ENCODE measurements around the gene ATG4B.
"Not testable (repeated sequence)": the region's sequence is repeated elsewhere in the genome, so short reads cannot be mapped to it uniquely, and the experiment has no call there.

Gene ATG4B

DNA sequence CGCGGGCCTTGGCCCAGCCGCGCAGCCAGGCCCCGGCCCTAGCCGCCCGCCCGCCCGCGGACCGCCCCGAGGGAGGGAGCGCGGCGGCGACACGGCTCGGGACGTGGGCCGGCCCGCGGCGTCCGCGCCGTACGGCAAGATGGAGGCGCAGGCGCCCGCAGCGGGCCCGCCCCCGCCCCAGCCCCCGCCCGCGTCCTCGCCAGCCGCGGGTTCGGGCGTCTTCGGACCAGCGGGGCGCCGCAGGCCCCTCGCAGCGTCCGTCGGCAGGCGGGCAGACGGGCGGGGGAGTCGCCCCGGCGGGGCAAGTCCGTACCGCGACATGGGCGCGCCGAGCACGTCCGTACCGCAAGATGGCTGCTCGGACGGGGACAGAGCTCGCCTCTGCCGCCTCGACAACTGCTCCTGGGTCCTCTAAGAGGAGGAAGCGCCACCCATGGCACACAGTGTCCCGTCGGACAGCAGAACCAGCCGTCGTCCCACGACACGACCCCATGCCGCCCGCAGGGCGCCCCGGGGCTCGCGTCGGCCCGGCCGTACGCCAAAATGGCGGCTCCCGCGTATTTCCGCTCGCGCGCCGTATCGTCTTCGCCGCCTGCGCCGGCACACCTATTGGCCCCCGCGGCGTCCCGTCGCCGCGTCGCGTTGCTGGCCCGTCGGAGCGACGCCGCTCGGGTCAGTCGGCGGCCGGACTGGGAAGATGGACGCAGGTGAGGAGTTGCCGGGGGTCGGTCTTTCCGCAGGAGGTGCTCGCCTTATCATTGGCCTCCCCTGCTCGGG, at the start of gene ATG4B, which contains the start of gene THAP4:
Gene ATG4B (plus strand): TSS at position 676 of the 777 bp plus-strand sequence. CDS start 22 bp downstream, at position 698.
Gene THAP4 (minus strand): TSS at position 141 of the 777 bp plus-strand sequence. CDS start 141 bp downstream, outside the sequence.
- Histone ChIP-seq H3K4me3 (ENCODE audit: low read depth, low read length) (peak within 1 kb of the TSS; percentile 66), H3K27me3 (ENCODE audit: insufficient read depth, low read depth, severe bottlenecking) (no peaks in the 10 kb centered on the region), H3K27ac (peak within 1 kb of the TSS; percentile 97), H3K36me3 (peaks cover 46% of the 10 kb centered on the region), H3K9me3 (ENCODE audit: severe bottlenecking) (no peaks in the 10 kb centered on the region)
- peak; percentile 86 for DNase-seq
- TF ChIP-seq, protein P1, sequence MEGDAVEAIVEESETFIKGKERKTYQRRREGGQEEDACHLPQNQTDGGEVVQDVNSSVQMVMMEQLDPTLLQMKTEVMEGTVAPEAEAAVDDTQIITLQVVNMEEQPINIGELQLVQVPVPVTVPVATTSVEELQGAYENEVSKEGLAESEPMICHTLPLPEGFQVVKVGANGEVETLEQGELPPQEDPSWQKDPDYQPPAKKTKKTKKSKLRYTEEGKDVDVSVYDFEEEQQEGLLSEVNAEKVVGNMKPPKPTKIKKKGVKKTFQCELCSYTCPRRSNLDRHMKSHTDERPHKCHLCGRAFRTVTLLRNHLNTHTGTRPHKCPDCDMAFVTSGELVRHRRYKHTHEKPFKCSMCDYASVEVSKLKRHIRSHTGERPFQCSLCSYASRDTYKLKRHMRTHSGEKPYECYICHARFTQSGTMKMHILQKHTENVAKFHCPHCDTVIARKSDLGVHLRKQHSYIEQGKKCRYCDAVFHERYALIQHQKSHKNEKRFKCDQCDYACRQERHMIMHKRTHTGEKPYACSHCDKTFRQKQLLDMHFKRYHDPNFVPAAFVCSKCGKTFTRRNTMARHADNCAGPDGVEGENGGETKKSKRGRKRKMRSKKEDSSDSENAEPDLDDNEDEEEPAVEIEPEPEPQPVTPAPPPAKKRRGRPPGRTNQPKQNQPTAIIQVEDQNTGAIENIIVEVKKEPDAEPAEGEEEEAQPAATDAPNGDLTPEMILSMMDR (IDR thresholded peaks at IDR 0.05; ENCODE audit: low read depth, low read length) = no peak

DNA sequence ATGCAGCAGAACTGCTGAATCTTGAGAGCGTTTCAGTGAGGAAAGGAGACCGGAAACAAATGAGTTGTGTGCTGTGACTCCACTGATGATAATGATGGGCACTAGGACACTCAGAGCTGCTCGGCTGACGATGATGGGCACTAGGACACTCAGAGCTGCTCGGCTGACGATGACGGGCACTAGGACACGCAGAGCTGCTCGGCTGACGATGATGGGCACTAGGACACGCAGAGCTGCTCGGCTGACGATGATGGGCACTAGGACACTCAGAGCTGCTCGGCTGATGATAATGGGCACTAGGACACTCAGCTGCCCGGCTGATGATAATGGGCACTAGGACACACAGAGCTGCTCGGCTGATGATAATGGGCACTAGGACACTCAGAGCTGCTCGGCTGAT, 47.6 kb upstream of the ATG4B start:
- Histone ChIP-seq H3K9me3 (ENCODE audit: severe bottlenecking) (peaks cover 14% of the 10 kb centered on the region), H3K36me3 (peaks cover 31% of the 10 kb centered on the region)
- not testable (repeated sequence) for H3K4me3 ChIP-seq (ENCODE audit: low read depth, low read length); H3K27ac ChIP-seq; DNase-seq; H3K27me3 ChIP-seq (ENCODE audit: insufficient read depth, low read depth, severe bottlenecking)

DNA sequence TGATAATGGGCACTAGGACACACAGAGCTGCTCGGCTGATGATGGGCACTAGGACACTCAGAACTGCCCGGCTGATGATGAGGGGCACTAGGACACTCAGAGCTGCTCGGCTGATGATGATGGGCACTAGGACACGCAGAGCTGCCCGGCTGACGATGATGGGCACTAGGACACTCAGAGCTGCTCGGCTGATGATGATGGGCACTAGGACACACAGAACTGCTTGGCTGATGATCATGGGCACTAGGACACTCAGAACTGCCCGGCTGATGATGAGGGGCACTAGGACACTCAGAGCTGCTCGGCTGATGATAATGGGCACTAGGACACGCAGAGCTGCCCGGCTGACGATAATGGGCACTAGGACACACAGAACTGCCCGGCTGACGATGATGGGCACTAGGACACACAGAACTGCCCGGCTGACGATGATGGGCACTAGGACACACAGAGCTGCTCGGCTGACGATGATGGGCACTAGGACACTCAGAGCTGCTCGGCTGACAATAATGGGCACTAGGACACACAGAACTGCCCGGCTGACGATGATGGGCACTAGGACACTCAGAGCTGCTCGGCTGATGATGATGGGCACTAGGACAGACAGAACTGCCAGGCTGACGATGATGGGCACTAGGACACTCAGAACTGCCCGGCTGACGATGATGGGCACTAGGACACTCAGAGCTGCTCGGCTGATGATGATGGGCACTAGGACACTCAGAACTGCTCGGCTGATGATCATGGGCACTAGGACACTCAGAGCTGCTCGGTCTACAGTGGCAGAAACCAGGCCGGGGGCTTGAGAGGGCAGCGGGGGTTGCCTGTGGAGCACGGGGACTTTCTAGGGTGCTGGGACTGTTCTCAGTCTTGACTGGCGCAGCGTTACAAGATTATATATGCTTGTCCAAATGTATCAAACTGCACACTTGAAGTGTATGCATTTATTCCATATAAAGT, 46.7 kb upstream of the ATG4B start:
- not testable (repeated sequence) for H3K27ac ChIP-seq; DNase-seq; H3K4me3 ChIP-seq (ENCODE audit: low read depth, low read length); H3K27me3 ChIP-seq (ENCODE audit: insufficient read depth, low read depth, severe bottlenecking)
- Histone ChIP-seq H3K36me3 (peaks cover 34% of the 10 kb centered on the region), H3K9me3 (ENCODE audit: severe bottlenecking) (peaks cover 14% of the 10 kb centered on the region)

DNA sequence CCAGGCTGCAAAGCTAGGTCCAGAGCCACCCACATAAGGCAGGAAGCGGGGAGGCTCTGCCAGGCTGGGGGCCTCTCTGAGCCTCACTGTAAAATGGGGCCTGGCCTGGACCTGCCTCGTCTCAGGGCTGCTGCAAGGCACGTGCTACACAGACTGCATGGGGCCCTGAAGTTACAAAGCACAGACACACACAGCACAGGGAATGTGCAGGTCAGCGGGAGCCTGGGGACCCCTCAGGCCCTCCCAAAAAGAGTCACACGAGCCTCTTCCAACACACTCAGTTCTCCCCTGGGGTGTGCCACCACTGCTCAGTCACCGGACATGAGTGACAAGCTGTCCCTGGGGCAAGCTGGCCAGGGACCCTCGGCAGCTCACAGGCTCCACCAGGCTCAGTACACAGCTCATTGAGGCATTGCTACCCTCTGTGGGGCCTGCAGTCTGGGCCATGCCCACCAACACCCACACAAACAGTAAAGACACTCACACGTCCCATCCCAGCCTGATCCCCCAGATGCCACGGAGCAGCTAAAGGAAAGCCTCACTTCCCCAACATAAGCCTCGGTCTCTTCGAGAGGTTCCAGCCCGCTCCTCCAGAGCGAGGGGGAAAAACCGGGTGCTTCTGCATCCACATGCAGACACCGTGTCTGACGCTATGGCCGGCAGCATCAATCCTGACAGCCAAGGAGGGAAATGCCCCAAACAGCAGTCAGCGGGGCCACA, 45.2 kb upstream of the ATG4B start:
- peaks cover 3% of the 10 kb centered on the region for H3K9me3 ChIP-seq (ENCODE audit: severe bottlenecking)
- TF ChIP-seq, protein P1 (IDR thresholded peaks at IDR 0.05; ENCODE audit: low read depth, low read length) = no peak
- no peak overlapping the region for H3K4me3 ChIP-seq (ENCODE audit: low read depth, low read length)
- H3K27ac ChIP-seq = no peak overlapping the region
- H3K27me3 ChIP-seq (ENCODE audit: insufficient read depth, low read depth, severe bottlenecking) = no peaks in the 10 kb centered on the region
- H3K36me3 ChIP-seq = peaks cover 25% of the 10 kb centered on the region
- DNase-seq = no peak

DNA sequence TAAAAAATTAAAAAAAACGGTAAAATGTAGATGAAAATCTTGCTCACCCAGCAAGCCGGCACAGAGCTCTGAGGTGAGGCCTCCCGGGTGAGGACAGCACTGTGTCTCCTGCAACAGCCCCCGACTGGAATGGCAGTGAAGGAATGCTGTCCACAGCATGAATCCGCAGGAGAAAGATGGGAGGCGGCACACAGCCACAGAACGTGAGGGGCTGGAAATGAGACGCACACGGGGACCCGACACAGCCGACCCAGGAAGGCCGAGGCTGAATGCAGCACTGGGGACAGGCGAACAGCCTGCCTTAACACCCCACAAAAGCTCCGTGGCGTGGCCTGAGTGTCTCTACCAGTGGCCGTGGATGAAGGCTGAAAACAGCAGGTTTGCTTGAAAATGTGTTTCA, 44.2 kb upstream of the ATG4B start:
- no peak for DNase-seq
- Histone ChIP-seq H3K9me3 (ENCODE audit: severe bottlenecking) (peaks cover 1% of the 10 kb centered on the region), H3K27ac (no peak overlapping the region), H3K27me3 (ENCODE audit: insufficient read depth, low read depth, severe bottlenecking) (no peaks in the 10 kb centered on the region), H3K4me3 (ENCODE audit: low read depth, low read length) (no peak overlapping the region), H3K36me3 (peaks cover 25% of the 10 kb centered on the region)
- TF ChIP-seq, protein P1 (IDR thresholded peaks at IDR 0.05; ENCODE audit: low read depth, low read length) = no peak

DNA sequence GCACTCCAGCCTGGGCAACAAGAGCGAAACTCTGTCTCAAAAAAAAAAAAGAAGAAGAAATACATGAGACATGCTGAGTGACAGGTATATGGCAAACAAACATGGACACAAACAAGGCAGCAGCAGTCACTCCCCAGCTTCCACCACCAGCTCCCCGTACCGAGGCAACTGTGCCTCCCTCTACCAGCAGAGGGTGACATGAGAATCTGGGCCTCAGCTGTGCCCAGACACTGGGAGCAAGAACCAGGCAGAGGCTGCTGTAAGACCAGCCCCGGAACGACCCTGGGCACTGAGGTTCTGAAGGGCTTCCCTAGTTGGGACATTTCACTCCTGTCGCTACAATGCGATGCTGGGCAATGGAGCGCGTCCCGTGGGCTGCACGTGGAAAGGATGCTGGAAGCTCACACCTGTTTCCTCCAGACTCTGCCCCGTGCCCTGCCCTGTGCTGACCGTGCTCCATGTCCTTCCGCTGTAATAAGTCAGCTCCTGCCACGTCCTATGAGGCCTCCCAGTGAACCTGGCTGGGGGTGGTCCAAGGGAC, 41.8 kb upstream of the ATG4B start:
- TF ChIP-seq, protein P1 (IDR thresholded peaks at IDR 0.05; ENCODE audit: low read depth, low read length) = peak; percentile 52
- H3K9me3 ChIP-seq (ENCODE audit: severe bottlenecking) = no peaks in the 10 kb centered on the region
- DNase-seq = no peak
- H3K27ac ChIP-seq = no peak overlapping the region
- H3K4me3 ChIP-seq (ENCODE audit: low read depth, low read length) = no peak overlapping the region
- no peaks in the 10 kb centered on the region for H3K27me3 ChIP-seq (ENCODE audit: insufficient read depth, low read depth, severe bottlenecking)
- peaks cover 37% of the 10 kb centered on the region for H3K36me3 ChIP-seq

All from WERI-Rb-1 (cell line).